HepG2 (cell line): Measurements from ENCODE around the gene CSTF1. TPM values are rescaled to one million over a fixed set of nuclear protein-coding genes. Genes with fewer than 3 reads are reported as not detected.

Experiments
- BATF2 ChIP-seq: sonication (generic); formaldehyde crosslinking; IDR thresholded peaks from 2 replicates; pipeline ENCODE4 v1.8.0; 2022; ENCODE audit warnings: mild to moderate bottlenecking, missing genetic modification reagents, moderate library complexity
- GABPB1 ChIP-seq: IDR thresholded peaks from 2 replicates; pipeline ENCODE4 v1.6.1; 2016; ENCODE audit warnings: mild to moderate bottlenecking, missing genetic modification reagents, moderate library complexity, missing compliant biosample characterization
- GMEB2 ChIP-seq: IDR thresholded peaks from 2 replicates; pipeline ENCODE4 v1.6.1; 2016; ENCODE audit warnings: missing biosample characterization, missing genetic modification reagents, low read depth
- HNRNPUL1 ChIP-seq: fragments of 200-400 bp; formaldehyde crosslinking; IDR thresholded peaks from 2 replicates; pipeline ENCODE4 v1.6.1; 2017; ENCODE audit warnings: low read depth, mild to moderate bottlenecking, low read length, moderate library complexity
- IKZF4 ChIP-seq: sonication (generic); formaldehyde crosslinking; IDR thresholded peaks from 2 replicates; pipeline ENCODE4 v1.5.1; 2020; ENCODE audit warnings: borderline replicate concordance, mild to moderate bottlenecking, low read depth, missing genetic modification reagents; ENCODE audit errors: not compliant biosample characterization
- KMT2A ChIP-seq: sonication (generic); formaldehyde crosslinking; IDR thresholded peaks from 2 replicates; pipeline ENCODE4 v1.4.0; 2020; ENCODE audit warnings: missing genetic modification reagents
- KMT2B ChIP-seq: IDR thresholded peaks from 2 replicates; pipeline ENCODE4 v1.6.1; 2016; ENCODE audit warnings: missing genetic modification reagents, missing compliant biosample characterization
- RERE ChIP-seq: IDR thresholded peaks from 2 replicates; pipeline ENCODE4 v1.6.1; 2016; ENCODE audit warnings: low read depth, missing genetic modification reagents, missing compliant biosample characterization
- SNAPC2 ChIP-seq: sonication (generic); formaldehyde crosslinking; IDR thresholded peaks from 2 replicates; pipeline ENCODE4 v1.8.1; 2022; ENCODE audit warnings: mild to moderate bottlenecking, missing genetic modification reagents
- ZBTB39 ChIP-seq: sonication (generic); formaldehyde crosslinking; IDR thresholded peaks from 2 replicates; pipeline ENCODE4 v1.5.0; 2020; ENCODE audit warnings: missing genetic modification reagents
- ZC3H13 ChIP-seq: sonication (generic); formaldehyde crosslinking; IDR thresholded peaks from 2 replicates; pipeline ENCODE4 v1.8.1; 2023; ENCODE audit warnings: mild to moderate bottlenecking, missing genetic modification reagents, moderate library complexity
- ZFX ChIP-seq: sonication (generic); formaldehyde crosslinking; IDR thresholded peaks from 2 replicates; pipeline ENCODE4 v1.4.0; 2020; ENCODE audit warnings: mild to moderate bottlenecking, low read depth, missing genetic modification reagents, moderate library complexity
- ZNF570 ChIP-seq: sonication (generic); formaldehyde crosslinking; IDR thresholded peaks from 2 replicates; pipeline ENCODE4 v1.4.0; 2020; ENCODE audit warnings: mild to moderate bottlenecking, missing genetic modification reagents, borderline replicate concordance
- ZNF709 ChIP-seq: sonication (generic); formaldehyde crosslinking; IDR thresholded peaks from 2 replicates; pipeline ENCODE4 v1.5.0; 2020; ENCODE audit warnings: mild to moderate bottlenecking, missing genetic modification reagents
- ZNF724P ChIP-seq: sonication (generic); formaldehyde crosslinking; IDR thresholded peaks from 2 replicates; pipeline ENCODE4 v1.8.0; 2022; ENCODE audit warnings: missing genetic modification reagents, borderline replicate concordance
- ZNF878 ChIP-seq: sonication (generic); formaldehyde crosslinking; IDR thresholded peaks from 2 replicates; pipeline ENCODE4 v1.8.1; 2023; ENCODE audit warnings: mild to moderate bottlenecking, missing genetic modification reagents, moderate library complexity
- ZSCAN30 ChIP-seq: sonication (generic); formaldehyde crosslinking; IDR thresholded peaks from 2 replicates; pipeline ENCODE4 v1.5.0; 2020; ENCODE audit warnings: mild to moderate bottlenecking, missing genetic modification reagents
- polyA plus RNA-seq, 8 experiments: library from polyadenylated mRNA; depleted of rRNA in 3 of 8; stranded (reverse) in 7 of 8; unstranded in 1 of 8; fragments of >200 nt; fragmentation: Illumina TruSeq in 4 of 8; extraction: Trizol in 4 of 8; gene quantifications; 2 replicates each; pipeline versions ENCODE4 v1.2.1 to v1.2.3, GENCODE V29; 2011 to 2016; ENCODE audit warnings: low read depth in 4 of 8, missing spikeins in 1 of 8, mixed read lengths in 1 of 8; ENCODE audit not compliant: insufficient read depth in 1 of 8
- total RNA-seq, 5 experiments: library from RNA; depleted of rRNA; stranded (reverse); fragments of >200 nt; fragmentation: Illumina TruSeq; extraction: Trizol; gene quantifications; 2 replicates each; pipeline ENCODE4 v1.2.3, GENCODE V29; 2016; ENCODE audit warnings: low read depth in 1 of 5

Gene CSTF1
- total and polyA plus RNA-seq, 2 of the 13 experiments (the other 11 are each of a cell fraction or from before 2014, with no cell fraction given): 70.9 to 100 TPM

- peak; percentile 97; the same call in 1 of the 2 replicates for TF ChIP-seq ZNF709 (CRISPR knock-in tag)
- TF ChIP-seq ZNF878: peak; percentile 97
- TF ChIP-seq HNRNPUL1: no peak
- peak; percentile 99 for TF ChIP-seq GMEB2 (CRISPR knock-in tag)
- peak; percentile 85 for TF ChIP-seq BATF2 (CRISPR knock-in tag)
- TF ChIP-seq KMT2A (CRISPR knock-in tag): peak; percentile 99
- TF ChIP-seq ZC3H13: peak; percentile 83
- peak; percentile 100 for TF ChIP-seq KMT2B (CRISPR knock-in tag)
- peak; percentile 75 for TF ChIP-seq RERE (CRISPR knock-in tag)
- TF ChIP-seq ZSCAN30: 0 out of 2 replicates have a peak, but pooled peaks have one; percentile 78
- peak; percentile 62 for TF ChIP-seq IKZF4 (CRISPR knock-in tag)
- TF ChIP-seq ZBTB39: peak; percentile 96
- TF ChIP-seq SNAPC2 (CRISPR knock-in tag): peak; percentile 85; the same call in 1 of the 2 replicates
- peak; percentile 97 for TF ChIP-seq ZFX (CRISPR knock-in tag)
- no peak for TF ChIP-seq ZNF570 (CRISPR knock-in tag)
- peak; percentile 98 for TF ChIP-seq ZNF724P (CRISPR knock-in tag)
- peak; percentile 93 for TF ChIP-seq GABPB1 (CRISPR knock-in tag)
Measured at GRCh38 chr20:56392132-56392880, at the start of gene CSTF1, which contains the start of gene AURKA (continued).
